ENCODE data around the gene TDRD15.

TDRD15 gene

GRCh38 chr2:21123473-21124393, at the start of gene TDRD15:
TDRD15 (plus strand) TSS chr2:21123968; CDS start chr2:21137468, 13,500 bp downstream.
- no peak within 1 kb of the TSS for H3K4me3 ChIP-seq (ENCODE audit: low read depth, low read length)
- DNase-seq (ENCODE audit: low read depth) = no peak
- no peak for TF ChIP-seq CTCF (IDR thresholded peaks at IDR 0.05; ENCODE audit: control insufficient read depth, extremely low read depth, insufficient read depth)

- no peak for DNase-seq (ENCODE audit: low read depth)
- no peak for TF ChIP-seq CTCF (IDR thresholded peaks at IDR 0.05; ENCODE audit: control insufficient read depth, extremely low read depth, insufficient read depth)
- H3K4me3 ChIP-seq (ENCODE audit: low read depth, low read length) = no peak overlapping the region
These were observed 45.5 kb upstream of the TDRD15 start for GRCh38 chr2:21078296-21078695.

GRCh38 chr2:21083482-21083881, 40.3 kb upstream of the TDRD15 start:
- no peak for TF ChIP-seq CTCF (IDR thresholded peaks at IDR 0.05; ENCODE audit: control insufficient read depth, extremely low read depth, insufficient read depth)
- no peak overlapping the region for H3K4me3 ChIP-seq (ENCODE audit: low read depth, low read length)

GRCh38 chr2:21084401-21084800, 39.4 kb upstream of the TDRD15 start:
- H3K4me3 ChIP-seq (ENCODE audit: low read depth, low read length) = no peak overlapping the region
- no peak for DNase-seq (ENCODE audit: low read depth)
- TF ChIP-seq CTCF (IDR thresholded peaks at IDR 0.05; ENCODE audit: control insufficient read depth, extremely low read depth, insufficient read depth) = no peak

More at GRCh38 chr2:21083482-21083881, 40.3 kb upstream of the TDRD15 start:
- DNase-seq (ENCODE audit: low read depth) = no peak

- H3K4me3 ChIP-seq (ENCODE audit: low read depth, low read length) = no peak overlapping the region
- no peak for DNase-seq (ENCODE audit: low read depth)
- TF ChIP-seq CTCF (IDR thresholded peaks at IDR 0.05; ENCODE audit: control insufficient read depth, extremely low read depth, insufficient read depth) = no peak
These were observed 31.4 kb upstream of the TDRD15 start for GRCh38 chr2:21092308-21092869.

- no peak for DNase-seq (ENCODE audit: low read depth)
- H3K4me3 ChIP-seq (ENCODE audit: low read depth, low read length) = no peak overlapping the region
- no peak for TF ChIP-seq CTCF (IDR thresholded peaks at IDR 0.05; ENCODE audit: control insufficient read depth, extremely low read depth, insufficient read depth)
These were observed 28.6 kb upstream of the TDRD15 start for GRCh38 chr2:21095178-21095577.

All from LNCaP clone FGC (cell line).